HG02588 (cell line): ENCODE data around the gene ZGLP1.
"Not testable (repeated sequence)": the region's sequence is repeated elsewhere in the genome, so short reads cannot be mapped to it uniquely, and the experiment has no call there.

Experiments
- ATAC-seq: cut with Tn5 transposase; IDR thresholded peaks from one replicate; pipeline ENCODE4 v1.9.1; 2021; ENCODE audit warnings: mild to moderate bottlenecking, moderate library complexity; ENCODE audit not compliant: unreplicated experiment

ZGLP1 gene

DNA sequence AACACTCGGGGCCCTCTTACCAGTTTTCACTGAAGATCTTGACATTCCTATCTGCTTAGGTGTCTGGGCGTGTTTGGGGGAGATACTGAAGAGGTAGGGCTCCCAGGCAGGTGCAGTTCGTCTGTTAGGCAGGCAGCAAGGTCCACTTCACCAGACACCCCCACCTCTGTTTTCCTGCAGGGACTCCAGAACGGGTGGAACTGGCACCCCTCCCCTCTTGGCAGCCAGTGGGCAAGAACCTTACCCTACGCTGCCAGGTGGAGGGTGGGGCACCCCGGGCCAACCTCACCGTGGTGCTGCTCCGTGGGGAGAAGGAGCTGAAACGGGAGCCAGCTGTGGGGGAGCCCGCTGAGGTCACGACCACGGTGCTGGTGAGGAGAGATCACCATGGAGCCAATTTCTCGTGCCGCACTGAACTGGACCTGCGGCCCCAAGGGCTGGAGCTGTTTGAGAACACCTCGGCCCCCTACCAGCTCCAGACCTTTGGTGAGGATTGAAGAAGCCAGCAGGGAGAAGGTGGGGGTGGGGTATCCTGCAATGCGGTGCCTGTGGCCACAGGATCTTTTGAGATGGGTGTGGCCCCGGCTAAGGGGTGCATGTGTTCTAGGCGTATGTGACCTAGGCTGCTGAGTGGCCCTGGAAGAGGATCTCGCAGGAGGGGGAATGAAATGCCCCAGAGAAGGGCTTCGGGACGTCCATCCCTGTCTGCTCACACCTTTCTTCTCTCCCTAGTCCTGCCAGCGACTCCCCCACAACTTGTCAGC is 26.1 kb downstream of the ZGLP1 start:
- no peak for ATAC-seq

DNA sequence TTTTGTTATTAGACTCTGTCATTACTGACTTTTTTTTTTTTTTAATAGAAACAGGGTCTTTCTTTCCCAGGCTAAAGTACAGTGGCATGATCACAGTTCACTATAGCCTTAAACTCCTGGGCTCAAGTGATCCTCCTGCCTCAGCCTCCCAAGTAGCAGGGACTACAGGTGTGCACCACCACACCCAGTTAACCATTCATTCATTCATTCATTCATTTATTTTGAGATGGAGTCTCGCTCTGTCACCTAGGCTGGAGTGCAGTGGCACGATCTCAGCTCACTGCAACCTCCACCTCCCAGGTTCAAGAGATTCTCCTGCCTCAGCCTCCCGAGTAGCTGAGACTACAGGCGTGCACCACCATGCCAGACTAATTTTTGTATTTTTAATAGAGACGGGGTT is 27.6 kb downstream of the ZGLP1 start:
- not testable (repeated sequence) for ATAC-seq

DNA sequence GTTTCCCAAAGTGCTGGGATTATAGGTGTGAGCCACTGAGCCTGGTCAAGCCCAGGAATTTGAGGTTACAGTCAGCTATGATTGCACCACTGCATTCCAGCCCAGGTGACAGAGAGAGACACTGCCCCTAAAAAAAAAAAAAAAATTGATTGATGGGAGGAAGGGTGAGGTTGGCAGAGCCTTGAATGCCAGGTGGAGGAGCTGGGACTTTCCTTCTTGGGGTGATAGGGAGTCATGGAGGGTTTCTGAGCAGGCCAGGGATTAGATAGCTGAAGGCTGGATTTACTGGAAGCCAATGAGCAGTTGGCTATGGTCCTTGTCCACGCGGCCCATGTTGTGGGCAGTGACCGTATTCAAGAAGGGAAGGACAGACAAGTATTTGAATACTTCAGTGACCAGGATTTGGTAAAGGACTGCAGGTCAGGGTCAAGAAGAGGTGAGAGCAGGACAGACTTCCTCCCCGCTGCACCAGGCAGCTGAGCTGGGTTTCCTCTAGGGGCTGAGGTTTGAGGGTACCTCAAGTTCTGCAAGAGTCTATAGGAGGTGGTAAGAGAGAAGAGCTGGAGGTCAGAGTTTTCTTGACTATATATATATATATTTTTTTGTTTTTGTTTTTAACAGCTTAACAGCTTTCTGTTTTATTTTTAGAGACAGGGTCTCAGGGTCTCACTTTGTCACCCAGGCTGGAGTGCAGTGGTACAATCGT is 29.7 kb downstream of the ZGLP1 start:
- no peak for ATAC-seq

DNA sequence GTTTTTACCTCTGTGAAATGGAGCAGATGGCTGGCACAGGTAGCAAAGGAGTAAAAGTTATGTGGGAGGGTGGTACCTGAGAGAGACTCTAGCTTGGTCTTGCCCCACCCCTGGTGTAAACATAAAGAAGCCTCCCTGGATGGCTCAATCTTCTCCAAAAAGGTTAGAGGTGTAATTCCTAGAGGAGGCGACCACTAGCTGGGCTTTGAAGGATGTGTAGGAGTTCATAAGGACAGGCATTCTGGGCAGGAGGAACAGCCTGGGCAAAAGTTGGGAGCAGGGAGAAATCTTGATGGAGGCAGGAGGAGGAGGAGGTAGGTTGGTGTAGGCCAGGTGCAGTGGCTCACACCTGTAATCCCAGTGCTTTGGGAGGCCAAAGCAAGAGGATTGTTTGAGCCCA is 30.7 kb downstream of the ZGLP1 start:
- no peak for ATAC-seq

DNA sequence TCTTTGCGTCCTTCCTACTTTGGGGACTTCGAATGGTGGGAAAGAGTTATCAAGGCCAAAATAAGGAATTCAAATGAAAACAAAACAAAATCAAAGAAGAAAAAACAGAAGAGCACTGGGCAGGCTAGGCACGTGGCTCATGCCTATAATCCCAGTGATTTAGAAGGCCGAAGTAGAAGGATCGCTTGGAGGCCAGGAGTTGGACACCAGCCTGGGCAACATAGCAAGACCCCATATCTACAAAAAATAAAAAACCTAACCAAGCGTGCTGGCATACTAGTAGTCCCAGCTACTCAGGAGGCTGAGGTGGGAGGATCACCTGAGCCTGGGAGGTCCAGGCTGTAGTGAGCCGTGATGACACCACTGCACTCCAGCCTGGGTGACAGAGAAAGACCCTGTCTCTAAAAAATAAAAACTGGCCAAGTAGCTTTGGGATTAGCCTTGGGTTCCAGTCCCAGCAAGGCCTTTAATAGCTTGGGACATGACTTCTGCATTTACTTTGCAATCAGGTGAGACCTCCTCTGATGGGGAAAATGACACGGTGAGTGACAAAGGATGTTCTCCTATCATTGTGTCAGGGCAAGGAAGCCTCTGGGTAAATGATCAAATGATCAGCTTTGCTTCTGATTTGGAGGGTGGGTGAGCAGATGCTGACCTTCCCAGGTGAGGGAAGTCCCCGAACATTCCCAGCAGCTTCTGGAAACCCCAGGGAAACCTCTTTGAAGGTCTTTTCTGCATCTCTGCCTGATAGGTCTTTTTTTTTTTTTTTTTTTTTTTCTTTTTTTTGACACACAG is 31.6 kb downstream of the ZGLP1 start:
- no peak for ATAC-seq

DNA sequence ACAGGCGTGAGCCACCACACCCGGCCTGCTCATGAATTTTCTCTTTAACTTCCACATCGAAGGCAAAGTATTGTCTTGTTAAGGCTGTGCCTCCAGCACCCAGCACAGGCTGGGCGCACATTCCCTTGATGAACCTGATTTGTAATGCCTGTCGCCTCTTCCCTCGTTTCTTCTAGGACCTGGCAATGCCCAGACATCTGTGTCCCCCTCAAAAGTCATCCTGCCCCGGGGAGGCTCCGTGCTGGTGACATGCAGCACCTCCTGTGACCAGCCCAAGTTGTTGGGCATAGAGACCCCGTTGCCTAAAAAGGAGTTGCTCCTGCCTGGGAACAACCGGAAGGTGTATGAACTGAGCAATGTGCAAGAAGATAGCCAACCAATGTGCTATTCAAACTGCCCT is 35.0 kb downstream of the ZGLP1 start:
- ATAC-seq: no peak

DNA sequence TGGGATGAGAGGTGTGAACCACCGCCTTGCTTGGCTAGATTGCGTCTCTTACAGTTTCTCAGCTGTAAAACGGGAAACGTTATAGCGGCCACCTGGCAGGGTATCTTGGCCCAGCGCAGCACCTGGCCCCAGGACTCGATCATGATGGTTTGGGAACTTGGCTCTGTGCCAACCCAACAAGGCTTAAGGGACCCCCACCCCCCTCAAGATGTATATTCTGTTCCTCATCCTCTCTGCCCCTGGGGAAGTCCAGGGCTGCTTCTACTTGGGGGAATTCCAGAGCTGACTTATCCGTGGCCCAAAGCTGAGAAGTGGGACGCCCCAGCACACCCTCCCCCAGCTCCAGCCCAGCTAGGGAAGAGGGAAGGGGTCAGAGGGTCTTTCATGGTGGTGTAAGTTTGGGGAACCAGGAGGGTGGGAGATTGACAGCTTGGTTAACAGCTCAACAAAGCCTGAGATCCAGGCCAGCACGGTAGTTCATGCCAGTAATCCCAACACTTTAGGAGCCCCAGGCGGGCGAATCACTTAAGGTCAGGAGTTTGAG is 38.0 kb downstream of the ZGLP1 start:
- ATAC-seq: peak; percentile 26

DNA sequence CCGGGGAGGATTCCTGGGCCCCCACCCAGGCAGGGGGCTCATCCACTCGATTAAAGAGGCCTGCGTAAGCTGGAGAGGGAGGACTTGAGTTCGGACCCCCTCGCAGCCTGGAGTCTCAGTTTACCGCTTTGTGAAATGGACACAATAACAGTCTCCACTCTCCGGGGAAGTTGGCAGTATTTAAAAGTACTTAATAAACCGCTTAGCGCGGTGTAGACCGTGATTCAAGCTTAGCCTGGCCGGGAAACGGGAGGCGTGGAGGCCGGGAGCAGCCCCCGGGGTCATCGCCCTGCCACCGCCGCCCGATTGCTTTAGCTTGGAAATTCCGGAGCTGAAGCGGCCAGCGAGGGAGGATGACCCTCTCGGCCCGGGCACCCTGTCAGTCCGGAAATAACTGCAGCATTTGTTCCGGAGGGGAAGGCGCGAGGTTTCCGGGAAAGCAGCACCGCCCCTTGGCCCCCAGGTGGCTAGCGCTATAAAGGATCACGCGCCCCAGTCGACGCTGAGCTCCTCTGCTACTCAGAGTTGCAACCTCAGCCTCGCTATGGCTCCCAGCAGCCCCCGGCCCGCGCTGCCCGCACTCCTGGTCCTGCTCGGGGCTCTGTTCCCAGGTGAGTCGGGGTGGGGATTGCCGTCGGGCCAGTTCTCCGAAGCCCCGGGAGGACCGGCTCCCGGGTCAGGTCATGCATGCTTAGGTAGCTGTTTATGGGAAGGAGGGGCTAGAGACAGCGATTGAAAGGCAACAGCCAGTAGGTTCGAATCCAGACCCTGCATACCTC is 38.8 kb downstream of the ZGLP1 start, which contains the start of gene ICAM1:
Gene ICAM1, plus strand, starts transcription at position 505 of the 779 bp plus-strand sequence. Its CDS starts 40 bp downstream, at position 545.
- ATAC-seq: peak; percentile 41

DNA sequence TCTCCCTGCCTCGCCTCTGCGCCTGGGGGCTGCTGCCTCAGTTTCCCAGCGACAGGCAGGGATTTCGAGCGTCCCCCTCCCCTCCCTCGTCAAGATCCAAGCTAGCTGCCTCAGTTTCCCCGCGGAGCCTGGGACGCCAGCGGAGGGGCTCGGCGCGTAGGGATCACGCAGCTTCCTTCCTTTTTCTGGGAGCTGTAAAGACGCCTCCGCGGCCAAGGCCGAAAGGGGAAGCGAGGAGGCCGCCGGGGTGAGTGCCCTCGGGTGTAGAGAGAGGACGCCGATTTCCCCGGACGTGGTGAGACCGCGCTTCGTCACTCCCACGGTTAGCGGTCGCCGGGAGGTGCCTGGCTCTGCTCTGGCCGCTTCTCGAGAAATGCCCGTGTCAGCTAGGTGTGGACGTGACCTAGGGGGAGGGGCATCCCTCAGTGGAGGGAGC is 39.4 kb downstream of the ZGLP1 start:
- peak; percentile 34 for ATAC-seq

DNA sequence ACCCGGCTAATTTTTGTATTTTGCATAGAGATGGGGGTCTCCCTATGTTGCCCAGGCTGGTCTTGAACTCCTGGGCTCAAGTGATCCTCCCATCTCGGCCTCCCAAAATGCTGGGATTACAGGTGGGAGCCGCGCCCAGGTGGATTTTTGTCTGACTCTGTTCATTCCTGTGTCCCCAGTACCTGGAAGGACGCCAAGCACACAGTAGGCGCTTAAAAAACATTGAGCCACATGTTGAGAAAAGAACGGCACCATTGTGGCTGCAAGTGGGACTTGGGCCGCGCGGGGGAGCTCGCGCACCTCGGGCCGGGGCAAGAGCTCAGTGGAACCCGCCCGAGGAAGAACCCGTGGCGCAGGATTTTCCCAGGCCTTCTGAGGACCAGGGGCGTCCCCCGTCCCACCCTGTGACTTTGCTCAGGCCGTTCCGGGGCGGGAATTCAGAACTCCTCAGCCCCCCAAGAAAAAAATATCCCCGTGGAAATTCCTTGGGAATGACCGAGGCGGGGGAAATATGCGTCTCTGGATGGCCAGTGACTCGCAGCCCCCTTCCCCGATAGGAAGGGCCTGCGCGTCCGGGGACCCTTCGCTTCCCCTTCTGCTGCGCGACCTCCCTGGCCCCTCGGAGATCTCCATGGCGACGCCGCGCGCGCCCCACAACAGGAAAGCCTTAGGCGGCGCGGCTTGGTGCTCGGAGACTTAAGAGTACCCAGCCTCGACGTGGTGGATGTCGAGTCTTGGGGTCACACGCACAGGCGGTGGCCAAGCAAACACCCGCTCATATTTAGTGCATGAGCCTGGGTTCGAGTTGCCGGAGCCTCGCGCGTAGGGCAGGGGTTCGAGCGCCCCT is 40.1 kb downstream of the ZGLP1 start:
- ATAC-seq: peak; percentile 36

DNA sequence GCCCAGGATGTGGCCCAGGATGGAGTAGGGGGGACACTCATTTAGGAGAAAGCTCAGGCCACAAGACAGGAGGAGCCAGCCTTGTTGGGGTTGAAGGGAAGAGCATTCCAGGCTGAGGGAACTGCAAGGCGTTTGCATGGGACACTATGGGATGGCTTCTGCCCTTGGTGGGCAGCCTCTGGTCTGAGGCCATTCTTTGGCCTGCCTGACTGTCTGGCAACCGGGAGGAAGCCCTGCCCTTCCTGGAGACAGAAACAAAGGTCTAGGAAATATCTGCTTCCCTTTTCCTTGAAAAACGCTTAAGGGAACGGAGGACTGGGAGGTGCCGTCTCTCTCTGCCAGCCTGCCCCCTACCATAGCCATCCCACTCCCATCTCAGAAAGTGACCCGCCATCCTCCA is 41.5 kb downstream of the ZGLP1 start:
- no peak for ATAC-seq

DNA sequence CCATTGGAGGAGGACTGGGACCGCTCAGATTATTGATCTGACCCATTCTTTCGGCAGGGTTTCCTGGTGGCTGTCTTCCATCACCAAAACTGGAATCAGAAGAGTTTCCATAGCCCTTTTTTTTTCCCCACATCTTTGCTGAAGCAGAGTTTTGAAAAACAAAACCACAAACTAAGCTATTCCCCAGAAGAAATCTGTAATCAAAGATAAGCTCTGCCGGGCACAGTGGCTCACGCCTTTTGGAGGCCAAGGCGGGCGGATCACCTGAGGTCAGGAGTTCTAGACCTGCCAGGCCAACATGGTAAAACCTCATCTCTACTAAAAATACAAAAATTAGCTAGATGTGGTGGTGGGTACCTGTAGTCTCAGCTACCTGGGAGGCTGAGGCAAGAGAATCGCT is 42.9 kb downstream of the ZGLP1 start:
- no peak for ATAC-seq

DNA sequence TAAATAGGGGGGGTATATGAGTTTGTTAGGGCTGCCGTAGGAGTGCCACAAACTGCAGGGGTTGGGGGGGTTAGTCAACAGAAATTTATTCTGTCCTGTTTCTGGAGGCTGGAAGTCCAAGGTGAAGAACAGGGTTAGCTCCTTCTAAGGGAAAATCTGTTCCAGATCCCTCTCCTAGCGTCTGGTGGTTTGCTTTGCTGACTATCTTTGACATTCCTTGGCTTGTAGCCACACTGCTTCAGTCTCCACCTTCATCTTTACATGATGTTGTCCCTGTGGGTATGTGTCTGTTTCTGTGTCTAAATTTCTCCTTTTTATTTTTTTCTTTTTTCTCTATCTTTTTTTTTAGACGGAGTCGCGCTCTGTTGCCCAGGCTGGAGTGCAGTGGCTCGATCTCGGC is 46.8 kb downstream of the ZGLP1 start:
- no peak for ATAC-seq

DNA sequence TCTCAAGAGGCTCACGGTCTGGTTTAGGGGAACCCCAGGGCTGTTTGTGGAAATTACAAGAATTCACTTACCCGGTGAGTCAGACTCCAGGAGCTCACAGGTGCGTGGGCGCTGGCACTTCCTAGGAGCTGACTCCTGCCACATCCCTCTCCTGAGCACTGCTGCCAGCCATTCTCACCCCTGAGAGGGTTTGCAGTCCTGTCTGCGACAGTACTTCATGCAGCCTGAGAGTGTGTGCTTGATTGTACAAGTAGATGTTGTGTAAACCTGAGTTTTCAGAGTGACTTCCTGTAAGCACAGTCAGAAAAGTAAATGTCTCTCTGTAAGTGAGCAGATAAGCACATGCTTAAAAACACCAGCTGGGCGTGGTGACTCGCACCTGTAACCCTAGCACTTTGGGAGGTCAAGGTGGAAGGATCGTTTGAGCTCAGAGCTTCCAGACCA is 49.5 kb downstream of the ZGLP1 start:
- ATAC-seq: no peak

DNA sequence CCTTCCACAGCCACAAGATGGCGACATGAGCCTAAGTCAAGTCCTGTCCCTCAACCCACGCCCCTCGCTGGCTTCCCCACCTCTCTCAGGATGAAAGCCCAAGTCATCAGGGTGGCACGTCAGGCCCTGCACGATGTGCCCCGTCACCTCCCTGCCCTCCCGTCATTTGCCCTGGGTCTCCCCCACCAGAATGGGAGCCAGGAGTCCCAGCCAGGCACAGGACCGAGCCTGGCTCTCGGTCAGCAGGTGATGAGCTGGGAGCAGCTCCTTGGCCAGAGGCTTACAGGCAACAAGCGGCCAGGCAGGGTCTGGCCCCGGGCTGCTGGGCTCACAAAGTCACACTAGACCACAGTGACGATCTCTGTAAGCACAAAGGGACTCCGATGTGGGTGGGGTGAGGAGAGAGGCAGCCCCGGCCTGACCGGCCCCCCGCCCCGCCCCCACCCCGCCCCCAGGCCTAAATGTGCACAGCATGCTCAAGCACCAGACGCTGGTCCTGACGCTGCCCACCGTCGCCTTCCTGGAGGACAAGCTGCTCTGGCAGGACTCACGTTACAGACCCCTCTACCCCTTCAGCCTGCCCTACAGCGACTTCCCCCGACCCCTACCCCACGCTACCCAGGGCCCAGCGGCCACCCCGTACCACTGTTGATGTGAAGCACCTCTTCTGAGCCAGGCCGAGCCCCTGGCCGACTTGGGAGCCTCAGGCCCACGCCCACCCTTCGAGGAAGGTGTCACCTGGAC is 50.3 kb downstream of the ZGLP1 start:
- ATAC-seq: no peak

DNA sequence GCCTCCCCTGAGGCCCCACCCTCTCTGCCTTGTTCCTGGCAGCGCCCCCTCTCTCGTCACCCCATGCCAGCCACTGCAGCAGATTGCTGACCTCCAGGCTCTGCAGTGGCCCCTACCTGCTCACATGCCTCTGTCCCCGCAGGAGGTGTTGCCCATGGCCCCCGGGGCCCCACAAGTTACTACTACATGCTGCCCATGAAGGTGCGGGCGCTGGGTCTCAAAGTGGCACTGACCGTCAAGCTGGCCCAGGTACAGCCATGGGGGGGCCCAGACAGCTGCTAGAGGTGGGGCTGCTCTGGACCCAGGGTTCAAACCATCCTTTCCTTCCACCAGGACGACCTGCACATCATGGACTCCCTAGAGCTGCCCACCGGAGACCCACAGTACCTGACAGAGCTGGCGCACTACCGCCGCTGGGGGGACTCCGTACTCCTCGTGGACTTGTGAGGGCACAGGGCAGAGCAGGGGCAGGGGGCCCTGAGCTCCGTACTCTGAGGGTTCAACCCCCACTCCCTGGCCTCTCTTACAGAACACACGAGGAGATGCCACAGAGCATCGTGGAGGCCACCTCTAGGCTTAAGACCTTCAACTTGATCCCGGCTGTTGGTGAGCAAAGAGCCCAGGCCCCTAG is 51.4 kb downstream of the ZGLP1 start:
- no peak for ATAC-seq

DNA sequence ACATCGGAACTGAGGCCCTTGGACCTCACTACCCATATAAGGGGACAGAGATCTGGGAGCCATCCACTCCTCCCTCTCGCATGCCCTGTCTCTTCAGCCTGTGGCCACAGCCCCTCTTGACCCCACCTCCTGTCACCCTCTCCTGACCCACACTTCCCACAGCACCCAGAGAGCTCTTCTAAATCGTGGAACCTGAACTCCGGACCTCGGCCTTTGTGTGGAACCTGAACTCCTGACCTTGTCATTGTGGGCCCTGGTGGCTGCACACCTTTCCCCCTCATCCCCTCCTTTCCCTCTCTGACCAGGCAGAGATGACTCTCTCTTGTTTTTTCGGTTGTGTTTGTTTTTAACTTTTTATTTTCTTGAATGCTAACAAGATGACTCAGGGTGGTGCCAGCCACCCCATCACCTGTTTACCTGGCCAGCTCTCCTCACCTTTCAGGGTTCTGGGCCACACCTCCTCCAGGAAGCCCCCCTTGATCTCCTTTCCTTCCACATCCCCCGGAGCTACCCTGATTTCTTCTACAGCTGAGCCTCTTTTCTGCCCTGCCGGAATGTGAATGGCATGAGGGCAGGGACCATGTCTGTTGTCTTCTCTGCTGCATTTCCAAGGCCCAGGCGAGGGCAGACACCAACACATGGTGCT is 52.5 kb downstream of the ZGLP1 start:
- no peak for ATAC-seq

DNA sequence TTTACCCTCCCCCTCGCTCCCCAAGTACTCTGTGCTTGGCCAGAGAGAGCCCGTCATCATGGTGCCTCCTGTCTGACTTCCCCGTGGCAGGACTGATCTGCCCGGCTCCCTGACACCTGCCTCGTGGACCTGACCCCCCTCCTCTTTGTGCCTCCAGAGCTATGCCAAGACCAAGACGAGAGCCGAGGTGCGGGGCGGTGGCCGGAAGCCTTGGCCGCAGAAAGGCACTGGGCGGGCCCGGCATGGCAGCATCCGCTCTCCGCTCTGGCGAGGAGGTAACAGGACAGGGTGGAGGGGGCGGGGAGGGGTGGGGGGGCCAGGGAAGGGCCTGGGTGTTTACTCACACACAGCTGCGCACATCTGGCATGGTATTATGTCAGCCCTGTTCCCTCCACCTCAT is 53.1 kb downstream of the ZGLP1 start:
- ATAC-seq: no peak
